ENCODE results near the gene C1orf116.

C1orf116 gene

DNA sequence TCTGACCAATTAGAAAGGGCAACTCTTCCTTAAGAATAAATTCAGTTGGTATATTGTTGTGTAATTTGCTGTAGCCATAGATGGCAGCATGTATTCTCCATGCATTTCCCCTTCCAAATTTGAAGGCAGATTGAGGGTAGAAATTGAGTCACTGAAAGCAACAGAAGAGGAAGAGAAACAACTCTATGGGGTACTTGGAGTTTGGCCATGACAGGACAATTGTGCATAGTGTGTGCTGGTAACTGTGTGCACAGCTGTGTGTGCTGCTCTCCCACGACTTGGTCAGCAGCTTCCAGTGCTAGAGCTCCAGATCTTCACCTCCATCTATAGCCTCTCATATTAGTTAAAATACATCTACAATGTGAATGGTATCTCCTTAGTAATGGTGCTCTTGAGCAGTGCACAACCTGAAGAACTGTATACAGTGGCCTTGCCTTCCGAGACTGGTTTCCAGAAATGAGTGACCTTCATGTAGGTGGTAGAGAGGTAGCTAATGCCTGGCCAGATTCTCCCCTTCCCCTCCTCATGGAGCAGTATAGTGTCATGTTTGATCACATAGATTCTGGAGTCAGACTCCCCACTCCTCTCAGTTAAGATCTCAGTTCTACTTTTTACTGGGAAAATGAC, 61.4 kb downstream of the C1orf116 start:
- H3K4me1 ChIP-seq (ENCODE audit: control insufficient read depth, insufficient read depth, low read length) = no peaks in the 10 kb centered on the region
- DNase-seq (ENCODE audit: low read depth, low spot score) = no peak
- no peak overlapping the region for H3K4me3 ChIP-seq (ENCODE audit: low read length)
- H3K36me3 ChIP-seq (ENCODE audit: control insufficient read depth, insufficient read depth, low read length) = no peaks in the 10 kb centered on the region
- H3K27me3 ChIP-seq (ENCODE audit: control insufficient read depth, insufficient read depth, low read length) = no peaks in the 10 kb centered on the region
- H3K9me3 ChIP-seq (ENCODE audit: control insufficient read depth, insufficient read depth, low read length) = no peaks in the 10 kb centered on the region
- no peak overlapping the region for H3K27ac ChIP-seq (ENCODE audit: low read length)
- WGBS (ENCODE audit: insufficient coverage, insufficient read length) = no CpG with 5 or more reads among the region's 2 CpGs

DNA sequence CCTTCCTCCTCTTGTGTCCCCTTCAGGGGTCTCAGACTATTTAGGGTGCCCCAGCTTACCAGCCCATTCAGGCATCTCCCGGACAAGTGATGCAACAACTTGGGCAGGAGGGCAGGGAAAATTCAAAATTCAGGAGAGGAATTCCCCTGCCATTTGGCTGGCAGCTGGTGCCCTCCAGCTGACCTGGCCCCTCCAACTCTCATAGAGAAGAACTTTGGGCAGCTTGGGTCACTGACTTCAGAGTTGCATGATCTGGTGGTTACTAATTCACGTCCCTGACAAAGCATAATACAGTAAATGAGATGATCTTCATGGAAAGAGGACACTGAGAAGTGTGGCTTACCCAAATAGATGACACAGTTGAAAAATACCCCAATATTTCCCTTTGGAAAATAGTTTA, 62.1 kb downstream of the C1orf116 start, which contains the start of gene FCAMR:
TSS of gene FCAMR (minus strand) at position 15 of the 400 bp plus-strand sequence. CDS start 335 bp downstream, outside the sequence.
- Histone ChIP-seq H3K4me3 (ENCODE audit: low read length) (no peak within 1 kb of the TSS), H3K4me1 (ENCODE audit: control insufficient read depth, insufficient read depth, low read length) (no peaks in the 10 kb centered on the region), H3K9me3 (ENCODE audit: control insufficient read depth, insufficient read depth, low read length) (no peaks in the 10 kb centered on the region), H3K36me3 (ENCODE audit: control insufficient read depth, insufficient read depth, low read length) (no peaks in the 10 kb centered on the region), H3K27me3 (ENCODE audit: control insufficient read depth, insufficient read depth, low read length) (no peaks in the 10 kb centered on the region), H3K27ac (ENCODE audit: low read length) (no peak within 1 kb of the TSS)
- no peak for DNase-seq (ENCODE audit: low read depth, low spot score)
- WGBS (ENCODE audit: insufficient coverage, insufficient read length) = no CpG with 5 or more reads among the region's 2 CpGs

DNA sequence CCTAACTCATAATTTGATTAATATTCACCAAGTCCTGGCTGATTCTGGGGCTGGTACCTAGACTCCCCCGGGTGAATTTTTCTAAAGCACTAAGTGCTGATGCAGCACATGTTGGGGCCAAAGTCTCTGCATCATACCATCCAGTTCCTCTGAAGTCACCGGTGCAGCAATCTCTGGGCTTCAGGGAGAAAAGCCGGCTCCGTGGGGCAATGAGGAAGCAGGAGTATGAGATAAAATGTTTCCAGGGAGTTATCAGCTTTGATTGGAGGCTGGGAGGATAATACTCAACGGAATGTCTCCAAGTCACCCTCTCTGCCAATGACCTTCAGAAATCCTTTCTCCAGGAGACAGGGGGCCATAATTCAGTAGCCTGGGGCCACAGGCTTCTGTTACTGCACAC, 63.5 kb downstream of the C1orf116 start:
- H3K4me1 ChIP-seq (ENCODE audit: control insufficient read depth, insufficient read depth, low read length) = no peaks in the 10 kb centered on the region
- H3K27me3 ChIP-seq (ENCODE audit: control insufficient read depth, insufficient read depth, low read length) = no peaks in the 10 kb centered on the region
- no peak for DNase-seq (ENCODE audit: low read depth, low spot score)
- H3K27ac ChIP-seq (ENCODE audit: low read length) = no peak overlapping the region
- no peaks in the 10 kb centered on the region for H3K9me3 ChIP-seq (ENCODE audit: control insufficient read depth, insufficient read depth, low read length)
- no peaks in the 10 kb centered on the region for H3K36me3 ChIP-seq (ENCODE audit: control insufficient read depth, insufficient read depth, low read length)
- H3K4me3 ChIP-seq (ENCODE audit: low read length) = no peak overlapping the region
- WGBS (ENCODE audit: insufficient coverage, insufficient read length) = no CpG with 5 or more reads among the region's 5 CpGs
